GM12874 (cell line): Measurements from ENCODE around the gene CLPTM1L.

ENCODE experiments used
- TF ChIP-seq, protein P1 (sequence below): IDR thresholded peaks from 2 replicates; pipeline ENCODE4 v1.5.1; 2011; ENCODE audit warnings: low read depth, mild to moderate bottlenecking, control low read depth, low read length, moderate library complexity; ENCODE audit not compliant: insufficient read depth

CLPTM1L gene

DNA sequence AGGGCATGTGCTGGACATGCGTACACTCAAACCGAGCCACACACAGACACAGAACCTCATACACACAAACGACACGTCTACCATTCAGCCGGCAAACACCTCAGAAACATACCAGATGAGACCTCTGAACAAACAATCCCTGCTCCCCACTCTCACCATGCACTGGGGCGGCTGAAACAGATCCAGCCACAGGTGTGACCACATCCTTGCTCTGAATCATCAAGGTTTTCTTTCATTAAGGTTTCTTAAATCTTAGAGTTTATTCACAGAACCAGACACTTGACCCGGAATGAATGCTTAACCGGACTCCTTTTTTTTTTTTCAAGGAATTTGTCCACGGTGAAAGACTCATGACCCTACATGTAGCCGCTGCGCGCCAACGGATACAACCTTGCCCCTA is 76.2 kb downstream of the CLPTM1L start:
- TF ChIP-seq, protein P1, sequence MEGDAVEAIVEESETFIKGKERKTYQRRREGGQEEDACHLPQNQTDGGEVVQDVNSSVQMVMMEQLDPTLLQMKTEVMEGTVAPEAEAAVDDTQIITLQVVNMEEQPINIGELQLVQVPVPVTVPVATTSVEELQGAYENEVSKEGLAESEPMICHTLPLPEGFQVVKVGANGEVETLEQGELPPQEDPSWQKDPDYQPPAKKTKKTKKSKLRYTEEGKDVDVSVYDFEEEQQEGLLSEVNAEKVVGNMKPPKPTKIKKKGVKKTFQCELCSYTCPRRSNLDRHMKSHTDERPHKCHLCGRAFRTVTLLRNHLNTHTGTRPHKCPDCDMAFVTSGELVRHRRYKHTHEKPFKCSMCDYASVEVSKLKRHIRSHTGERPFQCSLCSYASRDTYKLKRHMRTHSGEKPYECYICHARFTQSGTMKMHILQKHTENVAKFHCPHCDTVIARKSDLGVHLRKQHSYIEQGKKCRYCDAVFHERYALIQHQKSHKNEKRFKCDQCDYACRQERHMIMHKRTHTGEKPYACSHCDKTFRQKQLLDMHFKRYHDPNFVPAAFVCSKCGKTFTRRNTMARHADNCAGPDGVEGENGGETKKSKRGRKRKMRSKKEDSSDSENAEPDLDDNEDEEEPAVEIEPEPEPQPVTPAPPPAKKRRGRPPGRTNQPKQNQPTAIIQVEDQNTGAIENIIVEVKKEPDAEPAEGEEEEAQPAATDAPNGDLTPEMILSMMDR, result no peak

DNA sequence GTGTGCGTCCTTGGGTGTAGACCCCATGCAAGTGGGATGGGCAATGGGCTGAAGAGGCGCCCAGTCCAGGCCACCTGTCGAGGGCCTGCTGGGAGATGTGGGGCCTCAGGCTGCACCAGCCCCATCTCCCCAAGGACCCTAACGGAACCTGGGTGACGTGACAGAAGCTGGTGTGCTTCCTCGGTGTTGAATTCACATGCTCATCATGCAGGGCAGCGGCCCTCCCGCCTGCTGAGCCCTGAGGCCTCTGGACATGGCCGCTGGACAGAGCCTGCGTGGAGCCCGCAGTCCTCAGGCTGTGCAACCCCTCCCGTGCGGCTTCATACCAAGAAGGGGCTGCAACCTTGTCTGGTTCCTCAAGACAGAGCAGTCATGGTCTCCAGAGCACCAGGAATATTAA is 76.8 kb downstream of the CLPTM1L start:
- TF ChIP-seq, protein P1, result no peak
